HEK293 (cell line): Measurements from ENCODE around the gene VPREB1.

Experiments
- ZNF114 ChIP-seq: fragments of 450-650 bp; formaldehyde crosslinking; IDR thresholded peaks from 2 replicates; pipeline ENCODE4 v1.5.0; 2017; ENCODE audit warnings: missing biosample characterization, missing genetic modification characterization
- ZNF121 ChIP-seq: fragments of 450-650 bp; formaldehyde crosslinking; IDR thresholded peaks from 2 replicates; pipeline ENCODE4 v1.5.1; 2016; ENCODE audit warnings: missing biosample characterization, missing genetic modification characterization
- TF ChIP-seq, protein P1 (sequence below): fragments of 450-650 bp; formaldehyde crosslinking; IDR thresholded peaks from 2 replicates; pipeline ENCODE4 v1.5.1; 2016; ENCODE audit warnings: missing biosample characterization, missing genetic modification characterization
- TF ChIP-seq, protein P2 (sequence below): sonication (generic); formaldehyde crosslinking; IDR thresholded peaks from 2 replicates; pipeline ENCODE4 v1.8.1; 2022; ENCODE audit warnings: mild to moderate bottlenecking, moderate library complexity, missing genetic modification reagents
- TF ChIP-seq, protein P3 (sequence below): fragments of 450-650 bp; formaldehyde crosslinking; IDR thresholded peaks from 2 replicates; pipeline ENCODE4 v1.5.1; 2016; ENCODE audit warnings: missing biosample characterization, missing genetic modification characterization
- TF ChIP-seq, protein P4 (sequence below): fragments of 450-650 bp; formaldehyde crosslinking; IDR thresholded peaks from 2 replicates; pipeline ENCODE4 v1.5.0; 2017; ENCODE audit warnings: missing biosample characterization, missing genetic modification characterization, borderline replicate concordance

DNA sequence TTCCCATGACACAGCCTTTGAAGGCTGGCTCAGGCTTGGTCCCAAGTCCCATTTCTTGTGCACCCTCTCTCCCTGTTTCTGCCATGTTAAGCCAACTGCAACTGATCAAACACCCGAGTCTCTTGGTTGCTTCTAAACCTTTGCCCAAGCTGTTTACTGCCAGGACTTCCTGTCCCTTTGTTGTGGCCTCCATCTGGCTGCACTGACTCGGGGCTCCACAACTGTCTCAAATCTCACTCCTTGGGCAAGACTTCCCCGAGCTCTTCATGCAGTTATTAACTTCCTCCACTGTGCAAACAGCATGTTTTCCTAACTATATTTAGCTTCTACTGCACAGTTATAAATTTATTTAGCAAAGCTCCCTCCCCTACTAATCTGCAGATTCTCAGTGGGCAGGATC, 4.3 kb downstream of the VPREB1 start:
- TF ChIP-seq, protein P1, sequence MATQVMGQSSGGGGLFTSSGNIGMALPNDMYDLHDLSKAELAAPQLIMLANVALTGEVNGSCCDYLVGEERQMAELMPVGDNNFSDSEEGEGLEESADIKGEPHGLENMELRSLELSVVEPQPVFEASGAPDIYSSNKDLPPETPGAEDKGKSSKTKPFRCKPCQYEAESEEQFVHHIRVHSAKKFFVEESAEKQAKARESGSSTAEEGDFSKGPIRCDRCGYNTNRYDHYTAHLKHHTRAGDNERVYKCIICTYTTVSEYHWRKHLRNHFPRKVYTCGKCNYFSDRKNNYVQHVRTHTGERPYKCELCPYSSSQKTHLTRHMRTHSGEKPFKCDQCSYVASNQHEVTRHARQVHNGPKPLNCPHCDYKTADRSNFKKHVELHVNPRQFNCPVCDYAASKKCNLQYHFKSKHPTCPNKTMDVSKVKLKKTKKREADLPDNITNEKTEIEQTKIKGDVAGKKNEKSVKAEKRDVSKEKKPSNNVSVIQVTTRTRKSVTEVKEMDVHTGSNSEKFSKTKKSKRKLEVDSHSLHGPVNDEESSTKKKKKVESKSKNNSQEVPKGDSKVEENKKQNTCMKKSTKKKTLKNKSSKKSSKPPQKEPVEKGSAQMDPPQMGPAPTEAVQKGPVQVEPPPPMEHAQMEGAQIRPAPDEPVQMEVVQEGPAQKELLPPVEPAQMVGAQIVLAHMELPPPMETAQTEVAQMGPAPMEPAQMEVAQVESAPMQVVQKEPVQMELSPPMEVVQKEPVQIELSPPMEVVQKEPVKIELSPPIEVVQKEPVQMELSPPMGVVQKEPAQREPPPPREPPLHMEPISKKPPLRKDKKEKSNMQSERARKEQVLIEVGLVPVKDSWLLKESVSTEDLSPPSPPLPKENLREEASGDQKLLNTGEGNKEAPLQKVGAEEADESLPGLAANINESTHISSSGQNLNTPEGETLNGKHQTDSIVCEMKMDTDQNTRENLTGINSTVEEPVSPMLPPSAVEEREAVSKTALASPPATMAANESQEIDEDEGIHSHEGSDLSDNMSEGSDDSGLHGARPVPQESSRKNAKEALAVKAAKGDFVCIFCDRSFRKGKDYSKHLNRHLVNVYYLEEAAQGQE (tag by site-specific recombination) = no peak
- TF ChIP-seq, protein P2, sequence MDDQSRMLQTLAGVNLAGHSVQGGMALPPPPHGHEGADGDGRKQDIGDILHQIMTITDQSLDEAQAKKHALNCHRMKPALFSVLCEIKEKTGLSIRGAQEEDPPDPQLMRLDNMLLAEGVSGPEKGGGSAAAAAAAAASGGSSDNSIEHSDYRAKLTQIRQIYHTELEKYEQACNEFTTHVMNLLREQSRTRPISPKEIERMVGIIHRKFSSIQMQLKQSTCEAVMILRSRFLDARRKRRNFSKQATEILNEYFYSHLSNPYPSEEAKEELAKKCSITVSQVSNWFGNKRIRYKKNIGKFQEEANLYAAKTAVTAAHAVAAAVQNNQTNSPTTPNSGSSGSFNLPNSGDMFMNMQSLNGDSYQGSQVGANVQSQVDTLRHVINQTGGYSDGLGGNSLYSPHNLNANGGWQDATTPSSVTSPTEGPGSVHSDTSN = no peak
- TF ChIP-seq, protein P3, sequence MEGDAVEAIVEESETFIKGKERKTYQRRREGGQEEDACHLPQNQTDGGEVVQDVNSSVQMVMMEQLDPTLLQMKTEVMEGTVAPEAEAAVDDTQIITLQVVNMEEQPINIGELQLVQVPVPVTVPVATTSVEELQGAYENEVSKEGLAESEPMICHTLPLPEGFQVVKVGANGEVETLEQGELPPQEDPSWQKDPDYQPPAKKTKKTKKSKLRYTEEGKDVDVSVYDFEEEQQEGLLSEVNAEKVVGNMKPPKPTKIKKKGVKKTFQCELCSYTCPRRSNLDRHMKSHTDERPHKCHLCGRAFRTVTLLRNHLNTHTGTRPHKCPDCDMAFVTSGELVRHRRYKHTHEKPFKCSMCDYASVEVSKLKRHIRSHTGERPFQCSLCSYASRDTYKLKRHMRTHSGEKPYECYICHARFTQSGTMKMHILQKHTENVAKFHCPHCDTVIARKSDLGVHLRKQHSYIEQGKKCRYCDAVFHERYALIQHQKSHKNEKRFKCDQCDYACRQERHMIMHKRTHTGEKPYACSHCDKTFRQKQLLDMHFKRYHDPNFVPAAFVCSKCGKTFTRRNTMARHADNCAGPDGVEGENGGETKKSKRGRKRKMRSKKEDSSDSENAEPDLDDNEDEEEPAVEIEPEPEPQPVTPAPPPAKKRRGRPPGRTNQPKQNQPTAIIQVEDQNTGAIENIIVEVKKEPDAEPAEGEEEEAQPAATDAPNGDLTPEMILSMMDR = no peak
- TF ChIP-seq ZNF114 (no peak), ZNF121 (tag by site-specific recombination) (no peak)
- TF ChIP-seq, protein P4, sequence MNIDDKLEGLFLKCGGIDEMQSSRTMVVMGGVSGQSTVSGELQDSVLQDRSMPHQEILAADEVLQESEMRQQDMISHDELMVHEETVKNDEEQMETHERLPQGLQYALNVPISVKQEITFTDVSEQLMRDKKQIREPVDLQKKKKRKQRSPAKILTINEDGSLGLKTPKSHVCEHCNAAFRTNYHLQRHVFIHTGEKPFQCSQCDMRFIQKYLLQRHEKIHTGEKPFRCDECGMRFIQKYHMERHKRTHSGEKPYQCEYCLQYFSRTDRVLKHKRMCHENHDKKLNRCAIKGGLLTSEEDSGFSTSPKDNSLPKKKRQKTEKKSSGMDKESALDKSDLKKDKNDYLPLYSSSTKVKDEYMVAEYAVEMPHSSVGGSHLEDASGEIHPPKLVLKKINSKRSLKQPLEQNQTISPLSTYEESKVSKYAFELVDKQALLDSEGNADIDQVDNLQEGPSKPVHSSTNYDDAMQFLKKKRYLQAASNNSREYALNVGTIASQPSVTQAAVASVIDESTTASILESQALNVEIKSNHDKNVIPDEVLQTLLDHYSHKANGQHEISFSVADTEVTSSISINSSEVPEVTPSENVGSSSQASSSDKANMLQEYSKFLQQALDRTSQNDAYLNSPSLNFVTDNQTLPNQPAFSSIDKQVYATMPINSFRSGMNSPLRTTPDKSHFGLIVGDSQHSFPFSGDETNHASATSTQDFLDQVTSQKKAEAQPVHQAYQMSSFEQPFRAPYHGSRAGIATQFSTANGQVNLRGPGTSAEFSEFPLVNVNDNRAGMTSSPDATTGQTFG (tag by site-specific recombination) = no peak
